ENCODE measurements around the gene SWSAP1. TPM values are rescaled to one million over a fixed set of nuclear protein-coding genes. Genes with fewer than 3 reads are reported as not detected.

Gene SWSAP1
- total and polyA plus RNA-seq, 2 experiments from 2014 or later, result 2.1 to 6.1 TPM

DNA sequence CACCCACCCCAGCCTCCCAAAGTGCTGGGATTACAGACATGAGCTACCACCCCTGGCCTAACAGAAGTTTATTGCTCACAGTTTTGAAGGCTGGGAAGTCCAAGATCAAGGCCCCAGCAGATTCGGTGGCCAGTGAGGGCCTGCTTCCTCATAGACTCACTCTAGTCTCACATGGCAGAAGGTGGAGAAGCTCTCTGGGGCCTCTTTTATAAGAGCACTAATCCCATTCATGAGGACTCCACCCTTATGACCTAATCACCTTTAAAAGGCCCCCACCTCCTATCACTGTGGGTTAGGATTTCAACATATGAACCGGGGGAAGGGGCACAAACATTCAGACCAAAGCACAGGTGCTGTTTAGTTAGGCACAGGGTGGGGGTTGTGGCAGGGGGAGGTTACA is 6.9 kb upstream of the SWSAP1 start (continued):
- TF ChIP-seq ZNF462 (CRISPR knock-in tag; IDR thresholded peaks at IDR 0.05) (no peak), ZNF331 (CRISPR knock-in tag; IDR thresholded peaks at IDR 0.05; ENCODE audit: low read depth) (no peak), EZH2phosphoT487 (IDR thresholded peaks at IDR 0.05; ENCODE audit: unreplicated experiment) (no peak)

GRCh38 chr19:11370744-11371143 is 3.7 kb upstream of the SWSAP1 start:
- Histone ChIP-seq H3K27ac (ENCODE audit: low read depth) (no peak overlapping the region), H3K36me3 (ENCODE audit: insufficient read depth) (no peaks in the 10 kb centered on the region), H4K20me1 (replicated peaks; ENCODE audit: insufficient read depth) (peaks cover 5% of the 10 kb centered on the region; the same call in 1 of the 2 replicates), H3K4me2 (no peak overlapping the region), H3K27me3 (ENCODE audit: insufficient read depth) (no peaks in the 10 kb centered on the region), H3K79me2 (replicated peaks; ENCODE audit: insufficient read depth) (0 out of 2 replicates have a peak, but pooled peaks cover 1% of the 10 kb centered on the region), H3K4me3 (no peak overlapping the region), H2AFZ (no peak overlapping the region), H3K4me1 (ENCODE audit: insufficient read depth) (peaks cover 6% of the 10 kb centered on the region), H3K9me2 (ENCODE audit: insufficient read depth) (no peaks in the 10 kb centered on the region), H3F3A (replicated peaks; ENCODE audit: low read depth) (0 out of 2 replicates have a peak, but pooled peaks cover 1% of the 10 kb centered on the region)
- ATAC-seq (no peak), DNase-seq (ENCODE audit: low spot score) (no peak)
- Mint-ChIP-seq H3K4me1 (peaks cover 6% of the 10 kb centered on the region; the same call in 2 of the 3 replicates), H3K36me3 (ENCODE audit: low read depth) (peaks cover 7% of the 10 kb centered on the region; the same call in 1 of the 3 replicates), H3K27ac (no peak overlapping the region), H3K27me3 (ENCODE audit: insufficient read depth, low read depth, poor library complexity) (peaks cover 6% of the 10 kb centered on the region), H3K9me3 (no peaks in the 10 kb centered on the region), H3K4me3 (no peak overlapping the region; the same call in 2 of the 3 replicates)
- no peak for TF ChIP-seq EZH2 (IDR thresholded peaks at IDR 0.05; ENCODE audit: low read depth, unreplicated experiment)
- TF ChIP-seq, protein P1, sequence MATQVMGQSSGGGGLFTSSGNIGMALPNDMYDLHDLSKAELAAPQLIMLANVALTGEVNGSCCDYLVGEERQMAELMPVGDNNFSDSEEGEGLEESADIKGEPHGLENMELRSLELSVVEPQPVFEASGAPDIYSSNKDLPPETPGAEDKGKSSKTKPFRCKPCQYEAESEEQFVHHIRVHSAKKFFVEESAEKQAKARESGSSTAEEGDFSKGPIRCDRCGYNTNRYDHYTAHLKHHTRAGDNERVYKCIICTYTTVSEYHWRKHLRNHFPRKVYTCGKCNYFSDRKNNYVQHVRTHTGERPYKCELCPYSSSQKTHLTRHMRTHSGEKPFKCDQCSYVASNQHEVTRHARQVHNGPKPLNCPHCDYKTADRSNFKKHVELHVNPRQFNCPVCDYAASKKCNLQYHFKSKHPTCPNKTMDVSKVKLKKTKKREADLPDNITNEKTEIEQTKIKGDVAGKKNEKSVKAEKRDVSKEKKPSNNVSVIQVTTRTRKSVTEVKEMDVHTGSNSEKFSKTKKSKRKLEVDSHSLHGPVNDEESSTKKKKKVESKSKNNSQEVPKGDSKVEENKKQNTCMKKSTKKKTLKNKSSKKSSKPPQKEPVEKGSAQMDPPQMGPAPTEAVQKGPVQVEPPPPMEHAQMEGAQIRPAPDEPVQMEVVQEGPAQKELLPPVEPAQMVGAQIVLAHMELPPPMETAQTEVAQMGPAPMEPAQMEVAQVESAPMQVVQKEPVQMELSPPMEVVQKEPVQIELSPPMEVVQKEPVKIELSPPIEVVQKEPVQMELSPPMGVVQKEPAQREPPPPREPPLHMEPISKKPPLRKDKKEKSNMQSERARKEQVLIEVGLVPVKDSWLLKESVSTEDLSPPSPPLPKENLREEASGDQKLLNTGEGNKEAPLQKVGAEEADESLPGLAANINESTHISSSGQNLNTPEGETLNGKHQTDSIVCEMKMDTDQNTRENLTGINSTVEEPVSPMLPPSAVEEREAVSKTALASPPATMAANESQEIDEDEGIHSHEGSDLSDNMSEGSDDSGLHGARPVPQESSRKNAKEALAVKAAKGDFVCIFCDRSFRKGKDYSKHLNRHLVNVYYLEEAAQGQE (IDR thresholded peaks at IDR 0.05; ENCODE audit: unreplicated experiment), result no peak
- TF ChIP-seq NANOG (IDR thresholded peaks at IDR 0.05; ENCODE audit: borderline replicate concordance), result no peak
- no peak for TF ChIP-seq EZH2phosphoT487 (IDR thresholded peaks at IDR 0.05; ENCODE audit: unreplicated experiment)

All from GM23338 (cell line).